Suppressor macrophage treated with lipopolysaccharide for 1 hour (primary cell): ENCODE data around the gene ATP5F1E.
"Not testable (repeated sequence)": the region's sequence is repeated elsewhere in the genome, so short reads cannot be mapped to it uniquely, and the experiment has no call there.

Source experiments
- DNase-seq, 3 donors: peaks; one replicate each; pipeline ENCODE4 v3.0.0-alpha.2; 2020 to 2022

ATP5F1E gene

GRCh38 chr20:59042796-59043631 is 10.9 kb upstream of the ATP5F1E start:
- DNase-seq = peak; percentile 97 to 99 (median 99)

GRCh38 chr20:59042151-59042795 is 10.1 kb upstream of the ATP5F1E start, which contains the start of gene PRELID3B:
TSS of gene PRELID3B (minus strand) at chr20:59042786. CDS start at chr20:59042730, 56 bp downstream.
- DNase-seq = peak; percentile 33 to 63 (median 36)

- not testable (repeated sequence) for DNase-seq
Measured at GRCh38 chr20:59041487-59041886, 9.4 kb upstream of the ATP5F1E start.

- no peak for DNase-seq
Measured at GRCh38 chr20:59040667-59041066, 8.5 kb upstream of the ATP5F1E start.

GRCh38 chr20:59039233-59039632 is 7.1 kb upstream of the ATP5F1E start:
- DNase-seq = peak in 2 of 3 donors; percentile 43 to 47

GRCh38 chr20:59037386-59037785 is 5.3 kb upstream of the ATP5F1E start:
- DNase-seq = no peak

- DNase-seq = no peak
Measured at GRCh38 chr20:59035381-59035780, 3.2 kb upstream of the ATP5F1E start.

GRCh38 chr20:59033616-59034165 is 1.6 kb upstream of the ATP5F1E start:
- no peak for DNase-seq

GRCh38 chr20:59033093-59033492 is 958 bp upstream of the ATP5F1E start:
- no peak for DNase-seq

- DNase-seq = peak in 1 of 3 donors; percentile 40
Measured at GRCh38 chr20:59032713-59033059, 551 bp upstream of the ATP5F1E start.

- no peak for DNase-seq
Measured at GRCh38 chr20:59031564-59032022, 542 bp downstream of the ATP5F1E start.

- DNase-seq = no peak
Measured at GRCh38 chr20:59030911-59031563, 1.1 kb downstream of the ATP5F1E start.

GRCh38 chr20:59028812-59029211 is 3.3 kb downstream of the ATP5F1E start:
- DNase-seq = no peak

GRCh38 chr20:59027741-59028320 is 4.3 kb downstream of the ATP5F1E start:
- DNase-seq = no peak

GRCh38 chr20:59026904-59027740 is 5.0 kb downstream of the ATP5F1E start:
- DNase-seq = no peak

- no peak for DNase-seq
Measured at GRCh38 chr20:59025511-59025910, 6.6 kb downstream of the ATP5F1E start.

GRCh38 chr20:59025086-59025485 is 7.0 kb downstream of the ATP5F1E start:
- no peak for DNase-seq

GRCh38 chr20:59024111-59024530 is 8.0 kb downstream of the ATP5F1E start:
- no peak for DNase-seq

- DNase-seq = no peak
Measured at GRCh38 chr20:59023616-59024015, 8.5 kb downstream of the ATP5F1E start.

- no peak for DNase-seq
Measured at GRCh38 chr20:59022754-59023153, 9.4 kb downstream of the ATP5F1E start.

GRCh38 chr20:59020938-59021551 is 11.1 kb downstream of the ATP5F1E start:
- DNase-seq = no peak
